Measurements from ENCODE around the gene EML6.

DNA sequence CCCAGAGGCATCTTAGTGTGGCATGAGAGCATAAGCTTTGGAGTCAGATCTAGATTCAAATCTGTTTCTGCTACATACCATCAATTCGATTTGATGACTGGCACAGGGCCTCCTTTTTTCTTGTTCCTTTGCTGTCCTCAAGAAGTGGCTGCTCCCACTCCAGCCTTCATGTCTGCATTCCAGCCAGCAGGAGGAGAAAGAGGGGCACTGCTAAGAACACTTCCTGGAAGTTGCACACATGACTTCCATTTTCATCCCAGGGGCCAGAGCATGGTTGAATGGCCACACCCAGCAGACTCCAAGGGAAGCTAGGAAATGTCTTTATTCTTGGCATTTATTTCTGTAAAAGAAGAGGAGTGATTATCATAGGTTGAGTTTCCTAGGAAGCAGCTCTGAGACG, 50.4 kb downstream of the EML6 start:
- TF ChIP-seq, protein P1, sequence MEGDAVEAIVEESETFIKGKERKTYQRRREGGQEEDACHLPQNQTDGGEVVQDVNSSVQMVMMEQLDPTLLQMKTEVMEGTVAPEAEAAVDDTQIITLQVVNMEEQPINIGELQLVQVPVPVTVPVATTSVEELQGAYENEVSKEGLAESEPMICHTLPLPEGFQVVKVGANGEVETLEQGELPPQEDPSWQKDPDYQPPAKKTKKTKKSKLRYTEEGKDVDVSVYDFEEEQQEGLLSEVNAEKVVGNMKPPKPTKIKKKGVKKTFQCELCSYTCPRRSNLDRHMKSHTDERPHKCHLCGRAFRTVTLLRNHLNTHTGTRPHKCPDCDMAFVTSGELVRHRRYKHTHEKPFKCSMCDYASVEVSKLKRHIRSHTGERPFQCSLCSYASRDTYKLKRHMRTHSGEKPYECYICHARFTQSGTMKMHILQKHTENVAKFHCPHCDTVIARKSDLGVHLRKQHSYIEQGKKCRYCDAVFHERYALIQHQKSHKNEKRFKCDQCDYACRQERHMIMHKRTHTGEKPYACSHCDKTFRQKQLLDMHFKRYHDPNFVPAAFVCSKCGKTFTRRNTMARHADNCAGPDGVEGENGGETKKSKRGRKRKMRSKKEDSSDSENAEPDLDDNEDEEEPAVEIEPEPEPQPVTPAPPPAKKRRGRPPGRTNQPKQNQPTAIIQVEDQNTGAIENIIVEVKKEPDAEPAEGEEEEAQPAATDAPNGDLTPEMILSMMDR (IDR thresholded peaks at IDR 0.05): no peak
- TF ChIP-seq POLR2A (IDR thresholded peaks at IDR 0.05): no peak
